H1 (cell line): Measurements from ENCODE around the gene GABPB2.
"Not testable (repeated sequence)": the region's sequence is repeated elsewhere in the genome, so short reads cannot be mapped to it uniquely, and the experiment has no call there.

Source experiments
- CBX8 ChIP-seq: fragments of 300-800, 300-1000 bp; sonication (generic); IDR thresholded peaks from 2 replicates; pipeline ENCODE4 v1.7.1; 2016; ENCODE audit warnings: low read depth, low read length, borderline replicate concordance
- CTCF ChIP-seq, 3 experiments: IDR thresholded peaks; 1 replicate in 2 of 3; 2 replicates in 1 of 3; pipeline versions ENCODE4 v1.5.1 to v1.6.1; 2011; ENCODE audit warnings: low read length in 3 of 3, mild to moderate bottlenecking in 3 of 3, inconsistent platforms in 2 of 3, low read depth in 1 of 3, moderate library complexity in 1 of 3; ENCODE audit not compliant: insufficient read depth in 1 of 3; ENCODE audit errors: control extremely low read depth in 1 of 3
- EP300 ChIP-seq, 2 experiments: IDR thresholded peaks; 1 replicate in 1 of 2; 2 replicates in 1 of 2; pipeline ENCODE4 v1.6.1; 2011 to 2012; ENCODE audit warnings: low read depth in 2 of 2, low read length in 2 of 2, mild to moderate bottlenecking in 2 of 2, borderline replicate concordance in 1 of 2, inconsistent platforms in 1 of 2, moderate library complexity in 1 of 2
- GABPA ChIP-seq: IDR thresholded peaks from 2 replicates; pipeline ENCODE4 v1.6.1; 2011; ENCODE audit warnings: mild to moderate bottlenecking, low read length, moderate library complexity, borderline replicate concordance; ENCODE audit not compliant: insufficient read depth
- JUND ChIP-seq: IDR thresholded peaks from 2 replicates; pipeline ENCODE4 v1.6.1; 2011; ENCODE audit warnings: mild to moderate bottlenecking, improper control_type of control experiment, low read length
- KDM1A ChIP-seq: fragments of 200-600, 300-600 bp; sonication (generic); IDR thresholded peaks from 2 replicates; pipeline ENCODE4 v1.7.1; 2016; ENCODE audit warnings: mild to moderate bottlenecking, low read length, borderline replicate concordance
- MAFK ChIP-seq: IDR thresholded peaks from 2 replicates; pipeline ENCODE4 v1.6.1; 2012; ENCODE audit warnings: low read depth, mild to moderate bottlenecking, improper control_type of control experiment, low read length
- POLR2A ChIP-seq, 2 experiments: IDR thresholded peaks; 1 replicate in 1 of 2; 2 replicates in 1 of 2; pipeline ENCODE4 v1.6.1; 2011; ENCODE audit warnings: low read depth in 2 of 2, low read length in 2 of 2, mild to moderate bottlenecking in 2 of 2; ENCODE audit errors: control extremely low read depth in 1 of 2
- POLR2AphosphoS5 ChIP-seq: IDR thresholded peaks from 2 replicates; pipeline ENCODE4 v1.6.1; 2011; ENCODE audit warnings: low read depth, low read length
- RFX5 ChIP-seq: IDR thresholded peaks from 2 replicates; pipeline ENCODE4 v1.6.1; 2011; ENCODE audit warnings: low read depth, low read length, improper control_type of control experiment, borderline replicate concordance
- RXRA ChIP-seq: IDR thresholded peaks from 2 replicates; pipeline ENCODE4 v1.6.1; 2011; ENCODE audit warnings: low read depth, mild to moderate bottlenecking, low read length, moderate library complexity; ENCODE audit not compliant: insufficient read depth
- TAF7 ChIP-seq: optimal IDR thresholded peaks from 2 replicates; pipeline ENCODE3; 2011; ENCODE audit warnings: low read depth, mild to moderate bottlenecking, inconsistent platforms, low read length, moderate library complexity, borderline replicate concordance

- TF ChIP-seq JUND; CTCF (IDR thresholded peaks at IDR 0.05; ENCODE audit: control extremely low read depth in 1 of 3, insufficient read depth in 1 of 3, low read depth in 1 of 3, low read length in 3 of 3); TAF7; POLR2A (IDR thresholded peaks at IDR 0.05; ENCODE audit: control extremely low read depth in 1 of 2, low read depth in 2 of 2, low read length in 2 of 2); EP300 (IDR thresholded peaks at IDR 0.05; ENCODE audit: borderline replicate concordance in 1 of 2, low read depth in 2 of 2, low read length in 2 of 2); KDM1A; GABPA; RXRA; CBX8; MAFK; POLR2AphosphoS5; RFX5: not testable (repeated sequence)
Observed at GRCh38 chr1:151097426-151097825, 26.9 kb downstream of the GABPB2 start.
